ENCODE measurements around the gene KRT222. TPM values are rescaled to one million over a fixed set of nuclear protein-coding genes. Genes with fewer than 3 reads are reported as not detected.

KRT222 gene
- total and polyA plus RNA-seq, 8 donors = 0.21 to 0.61 (median 0.38) TPM; not detected in 1

DNA sequence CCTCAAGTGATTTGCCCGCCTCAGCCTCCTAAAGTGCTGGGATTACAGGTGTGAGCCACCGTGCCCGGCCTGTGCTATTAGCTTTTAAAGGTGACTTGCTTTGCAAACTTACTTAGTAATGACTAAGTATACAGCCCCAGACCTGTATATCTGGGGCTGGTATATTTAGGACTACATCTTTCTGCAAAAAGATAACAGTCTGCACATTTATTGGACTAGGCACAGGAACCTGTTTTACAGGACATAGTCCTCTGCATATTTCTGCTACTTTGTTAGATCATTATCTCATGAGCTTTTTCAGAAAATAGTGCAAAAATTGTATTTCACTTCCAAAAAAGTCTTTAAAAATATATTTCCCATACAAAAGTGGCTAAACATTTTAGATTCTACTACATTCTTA lies 37.3 kb upstream of the KRT222 start:
- Histone ChIP-seq H3K4me1 (peaks cover 0 to 2% of the 10 kb centered on the region in 2 donors), H3K4me3 (no peak overlapping the region), H3K27ac (no peak overlapping the region), H3K27me3 (peaks cover 0 to 12% of the 10 kb centered on the region in 2 donors), H3K36me3 (no peaks in the 10 kb centered on the region), H3K9me3 (no peaks in the 10 kb centered on the region)
- intact Hi-C loops (cut with DNase I) = no loop called here
- DNase-seq (no peak), ATAC-seq (no peak)
- TF ChIP-seq, protein P1, sequence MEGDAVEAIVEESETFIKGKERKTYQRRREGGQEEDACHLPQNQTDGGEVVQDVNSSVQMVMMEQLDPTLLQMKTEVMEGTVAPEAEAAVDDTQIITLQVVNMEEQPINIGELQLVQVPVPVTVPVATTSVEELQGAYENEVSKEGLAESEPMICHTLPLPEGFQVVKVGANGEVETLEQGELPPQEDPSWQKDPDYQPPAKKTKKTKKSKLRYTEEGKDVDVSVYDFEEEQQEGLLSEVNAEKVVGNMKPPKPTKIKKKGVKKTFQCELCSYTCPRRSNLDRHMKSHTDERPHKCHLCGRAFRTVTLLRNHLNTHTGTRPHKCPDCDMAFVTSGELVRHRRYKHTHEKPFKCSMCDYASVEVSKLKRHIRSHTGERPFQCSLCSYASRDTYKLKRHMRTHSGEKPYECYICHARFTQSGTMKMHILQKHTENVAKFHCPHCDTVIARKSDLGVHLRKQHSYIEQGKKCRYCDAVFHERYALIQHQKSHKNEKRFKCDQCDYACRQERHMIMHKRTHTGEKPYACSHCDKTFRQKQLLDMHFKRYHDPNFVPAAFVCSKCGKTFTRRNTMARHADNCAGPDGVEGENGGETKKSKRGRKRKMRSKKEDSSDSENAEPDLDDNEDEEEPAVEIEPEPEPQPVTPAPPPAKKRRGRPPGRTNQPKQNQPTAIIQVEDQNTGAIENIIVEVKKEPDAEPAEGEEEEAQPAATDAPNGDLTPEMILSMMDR (IDR thresholded peaks at IDR 0.05) = no peak

DNA sequence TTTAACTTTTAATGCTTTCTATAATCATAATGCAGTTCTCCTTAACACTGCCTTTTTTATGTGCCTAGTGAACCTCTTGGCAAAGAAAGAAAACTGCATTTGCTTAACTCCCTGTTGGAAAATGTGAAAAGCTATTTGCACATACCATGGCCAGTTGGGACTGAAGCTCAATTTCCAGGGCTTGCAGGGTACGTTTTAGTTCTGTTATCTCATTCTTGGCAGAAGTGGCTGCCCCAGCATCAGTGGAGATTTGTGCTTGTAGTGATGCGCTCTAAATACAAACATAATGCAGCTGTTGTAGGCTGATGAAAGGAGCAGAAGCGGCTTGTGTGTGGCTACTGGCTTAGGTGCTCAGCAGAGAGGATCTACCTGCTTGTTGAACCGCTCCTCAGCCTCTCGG lies 34.9 kb upstream of the KRT222 start:
- H3K4me1 ChIP-seq = peaks cover 5 to 8% of the 10 kb centered on the region in 2 donors
- H3K36me3 ChIP-seq = no peaks in the 10 kb centered on the region
- DNase-seq = peak in 1 of 4 donors; percentile 33
- no peaks in the 10 kb centered on the region for H3K9me3 ChIP-seq
- H3K27me3 ChIP-seq = peaks cover 0 to 12% of the 10 kb centered on the region in 2 donors
- no peak overlapping the region for H3K27ac ChIP-seq
- intact Hi-C loops (cut with DNase I) = no loop called here
- peak; percentile 15 for ATAC-seq
- no peak overlapping the region for H3K4me3 ChIP-seq
- TF ChIP-seq, protein P1 (IDR thresholded peaks at IDR 0.05) = no peak

GRCh38 chr17:40699371-40699770 lies 34.4 kb upstream of the KRT222 start:
- intact Hi-C loops (cut with DNase I) = no loop called here
- H3K36me3 ChIP-seq = no peaks in the 10 kb centered on the region

DNA sequence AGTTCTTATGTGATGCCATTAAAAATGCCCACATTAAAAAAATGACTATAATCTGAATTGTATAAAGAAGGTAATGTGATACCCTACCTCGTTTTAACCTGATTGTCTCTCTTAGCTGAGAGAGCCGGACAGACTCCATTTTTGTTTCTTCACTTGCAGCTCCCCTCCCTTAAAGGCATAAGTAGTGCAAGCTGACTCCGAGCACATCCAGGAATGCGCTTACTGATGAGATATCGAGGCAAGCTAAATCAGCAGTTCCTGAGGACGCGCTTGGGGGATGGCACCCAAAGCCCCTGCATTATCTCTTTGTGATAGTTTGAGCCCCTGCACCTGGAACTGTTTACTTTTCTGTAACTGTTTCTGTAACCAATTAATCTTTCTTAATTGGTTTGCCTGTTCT lies 32.3 kb upstream of the KRT222 start:
- Histone ChIP-seq H3K9me3 (no peaks in the 10 kb centered on the region), H3K4me3 (no peak overlapping the region), H3K4me1 (peaks cover 5 to 8% of the 10 kb centered on the region in 2 donors), H3K36me3 (no peaks in the 10 kb centered on the region), H3K27me3 (peaks cover 0 to 6% of the 10 kb centered on the region in 2 donors), H3K27ac (no peak overlapping the region)
- intact Hi-C loops (cut with DNase I) = no loop called here
- no peak for ATAC-seq
- TF ChIP-seq, protein P1 (IDR thresholded peaks at IDR 0.05) = no peak
- DNase-seq = no peak

More at GRCh38 chr17:40699371-40699770, 34.4 kb upstream of the KRT222 start:
- Histone ChIP-seq H3K4me3 (no peak overlapping the region), H3K9me3 (no peaks in the 10 kb centered on the region), H3K27ac (no peak overlapping the region), H3K27me3 (peaks cover 0 to 12% of the 10 kb centered on the region in 2 donors), H3K4me1 (peaks cover 5 to 8% of the 10 kb centered on the region in 2 donors)
- ATAC-seq (no peak), DNase-seq (no peak)
- TF ChIP-seq, protein P1 (IDR thresholded peaks at IDR 0.05) = no peak

DNA sequence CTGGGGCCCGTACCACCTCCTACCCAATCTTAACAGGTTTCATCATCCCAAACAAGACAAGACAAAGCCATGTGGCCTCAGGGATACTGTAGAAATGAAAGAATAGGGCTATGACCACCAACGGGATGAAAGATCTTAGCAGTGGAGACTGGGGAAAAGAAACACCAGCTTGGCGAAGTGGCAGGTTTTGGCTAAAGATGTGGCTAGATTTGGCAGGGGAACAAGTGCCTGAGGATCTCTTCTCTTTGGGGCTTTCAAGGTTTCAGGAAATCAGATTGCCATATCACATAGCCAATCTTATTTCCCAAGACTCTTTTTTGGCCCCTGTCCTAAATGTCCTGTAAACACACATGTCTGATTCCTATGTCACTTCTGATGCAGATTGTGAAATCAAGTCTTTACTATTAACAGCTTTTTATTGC lies 31.7 kb upstream of the KRT222 start:
- Histone ChIP-seq H3K9me3 (no peaks in the 10 kb centered on the region), H3K4me3 (no peak overlapping the region), H3K4me1 (peaks cover 5 to 8% of the 10 kb centered on the region in 2 donors), H3K27ac (peak overlapping the region in 1 of 2 donors; percentile 14), H3K36me3 (no peaks in the 10 kb centered on the region), H3K27me3 (peaks cover 0 to 6% of the 10 kb centered on the region in 2 donors)
- peak; percentile 44 for ATAC-seq
- DNase-seq = no peak
- TF ChIP-seq, protein P1 (IDR thresholded peaks at IDR 0.05) = no peak
- intact Hi-C loops (cut with DNase I) = no loop called here
